ENCODE data around the gene CYP2J2.
"Not testable (repeated sequence)": the region's sequence is repeated elsewhere in the genome, so short reads cannot be mapped to it uniquely, and the experiment has no call there.

The CYP2J2 gene

GRCh38 chr1:59917785-59918180, 8.8 kb downstream of the CYP2J2 start:
- no peak for FAIRE-seq

- FAIRE-seq = no peak
Observed at GRCh38 chr1:59917026-59917784, 9.4 kb downstream of the CYP2J2 start.

DNA sequence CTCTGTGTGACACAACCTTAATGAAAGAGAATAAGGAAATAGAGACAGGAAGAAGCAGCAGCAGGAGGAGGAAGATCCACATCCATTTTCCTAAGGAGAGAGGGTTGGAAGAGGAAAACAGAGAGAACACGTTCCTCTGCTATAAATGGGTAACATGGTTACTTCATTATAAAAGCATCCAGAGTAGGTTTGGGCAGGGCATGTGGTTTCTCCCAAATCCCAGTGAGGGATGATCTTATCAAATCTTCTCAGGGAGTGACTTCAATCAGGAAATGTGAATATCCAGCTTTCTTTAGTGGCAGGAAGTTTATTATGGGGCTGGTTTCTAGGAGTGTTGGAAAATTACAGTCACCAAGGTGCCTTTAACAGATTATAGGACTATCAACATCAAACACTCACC, 11.1 kb downstream of the CYP2J2 start:
- no peak for FAIRE-seq

DNA sequence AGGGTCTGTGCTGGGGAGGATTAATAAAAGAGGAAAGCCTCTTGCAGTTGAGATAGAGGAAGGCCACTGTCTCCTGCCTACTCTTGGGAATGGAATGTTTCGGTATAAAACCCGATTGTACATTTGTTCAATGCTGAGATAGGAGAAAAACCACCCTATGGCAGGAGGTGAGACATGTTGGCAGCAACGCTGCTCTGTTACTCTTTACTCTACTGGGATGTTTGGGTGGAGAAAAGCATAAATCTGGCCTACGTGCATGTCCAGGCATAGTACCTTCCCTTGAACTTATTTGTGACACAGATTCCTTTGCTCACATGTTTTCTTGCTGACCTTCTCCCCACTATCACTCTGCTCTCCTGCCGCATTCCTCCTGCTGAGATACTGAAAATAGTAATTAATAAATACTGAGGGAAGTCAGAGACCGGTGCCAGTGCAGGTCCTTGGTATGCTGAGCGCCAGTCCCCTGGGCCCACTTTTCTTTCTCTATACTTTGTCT, 11.7 kb downstream of the CYP2J2 start:
- not testable (repeated sequence) for FAIRE-seq

GRCh38 chr1:59908682-59909081, 17.9 kb downstream of the CYP2J2 start:
- FAIRE-seq = no peak

DNA sequence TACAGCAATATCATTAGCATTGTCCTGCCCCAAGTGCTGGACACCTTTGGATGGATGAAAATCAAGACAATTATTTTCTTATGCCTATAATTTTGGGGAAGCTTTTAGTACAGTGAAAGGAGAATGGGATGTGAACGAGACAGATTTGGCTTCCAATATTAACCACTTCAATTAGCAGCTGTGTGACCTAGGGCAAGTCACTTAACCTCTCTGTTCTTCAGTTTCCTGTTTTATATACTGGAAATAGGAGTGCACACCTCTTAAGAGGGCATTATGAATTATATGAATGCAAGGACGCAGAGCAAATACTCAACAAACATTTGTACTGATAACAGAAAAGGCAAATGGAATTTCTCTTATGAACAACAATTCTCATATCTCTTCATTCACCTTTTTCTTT, 18.5 kb downstream of the CYP2J2 start:
- FAIRE-seq = no peak

DNA sequence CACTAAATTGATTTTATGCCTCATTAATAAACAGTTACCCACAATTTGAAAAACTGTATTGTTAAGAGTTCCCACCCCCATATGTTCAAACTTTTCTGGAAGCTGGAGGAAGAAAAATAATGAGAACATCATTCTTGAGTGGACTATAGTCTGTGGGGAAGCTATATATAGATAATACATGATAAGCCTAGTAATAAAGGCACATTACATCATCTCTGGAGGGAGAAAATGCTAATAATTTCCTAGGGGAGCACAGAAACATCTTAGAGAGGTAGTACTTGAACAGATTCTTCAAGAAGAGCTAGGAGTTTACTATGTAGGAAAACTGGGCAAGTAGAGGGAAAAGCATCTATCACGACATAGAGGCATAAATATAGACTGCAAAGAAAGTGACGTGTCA, 19.6 kb downstream of the CYP2J2 start:
- no peak for FAIRE-seq

- FAIRE-seq = no peak
Observed at GRCh38 chr1:59903141-59903754, 23.3 kb downstream of the CYP2J2 start.

DNA sequence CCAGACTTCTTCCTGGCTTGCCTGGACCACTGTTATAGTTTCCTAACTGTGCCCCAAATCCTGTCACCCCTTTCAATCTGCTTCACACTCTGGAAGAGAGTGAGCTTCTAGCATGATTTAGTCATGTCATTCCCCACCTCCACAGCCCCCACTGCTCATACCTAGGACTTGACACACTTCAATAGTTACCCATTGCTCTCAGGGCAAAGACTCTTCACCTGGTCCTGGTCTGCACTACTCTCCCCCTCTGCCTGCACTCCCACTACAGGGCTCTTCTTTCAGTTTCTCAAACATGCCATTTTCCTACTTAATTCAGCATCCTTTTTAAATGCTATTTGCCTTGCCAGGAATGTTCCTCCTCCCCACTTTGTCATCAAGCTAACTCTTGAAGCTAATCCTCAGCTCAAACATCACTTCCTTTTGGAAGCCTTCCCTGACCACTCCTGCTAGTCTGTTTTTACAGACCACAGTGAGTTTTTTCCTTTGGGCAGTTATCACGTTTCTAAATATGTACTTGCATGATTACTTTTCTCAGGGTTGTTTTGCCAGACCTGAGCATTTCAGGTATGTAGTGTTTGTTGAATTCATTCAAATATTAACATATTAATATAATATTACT, 24.7 kb downstream of the CYP2J2 start:
- no peak for FAIRE-seq

- FAIRE-seq = no peak
Observed at GRCh38 chr1:59900640-59901039, 25.9 kb downstream of the CYP2J2 start.

DNA sequence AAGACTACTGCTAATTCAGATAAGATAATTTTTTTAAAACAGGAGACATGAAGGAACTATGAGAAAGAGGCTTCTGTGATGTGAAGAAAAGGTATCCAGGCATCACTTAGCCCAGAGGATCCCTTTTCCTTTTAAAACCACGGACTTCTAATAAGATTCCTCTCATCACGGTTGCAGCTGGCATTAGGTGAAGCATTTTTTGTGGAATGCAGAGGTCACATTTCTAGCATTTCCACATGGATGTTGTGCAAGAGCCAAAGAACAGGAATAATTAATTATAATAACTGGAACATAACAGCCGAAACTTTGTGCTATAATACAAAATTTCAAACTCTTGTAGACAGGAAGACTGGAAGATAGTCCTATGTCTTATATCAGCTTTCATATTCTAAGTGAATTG, 27.6 kb downstream of the CYP2J2 start:
- no peak for FAIRE-seq

GRCh38 chr1:59897165-59897564, 29.4 kb downstream of the CYP2J2 start:
- no peak for FAIRE-seq

DNA sequence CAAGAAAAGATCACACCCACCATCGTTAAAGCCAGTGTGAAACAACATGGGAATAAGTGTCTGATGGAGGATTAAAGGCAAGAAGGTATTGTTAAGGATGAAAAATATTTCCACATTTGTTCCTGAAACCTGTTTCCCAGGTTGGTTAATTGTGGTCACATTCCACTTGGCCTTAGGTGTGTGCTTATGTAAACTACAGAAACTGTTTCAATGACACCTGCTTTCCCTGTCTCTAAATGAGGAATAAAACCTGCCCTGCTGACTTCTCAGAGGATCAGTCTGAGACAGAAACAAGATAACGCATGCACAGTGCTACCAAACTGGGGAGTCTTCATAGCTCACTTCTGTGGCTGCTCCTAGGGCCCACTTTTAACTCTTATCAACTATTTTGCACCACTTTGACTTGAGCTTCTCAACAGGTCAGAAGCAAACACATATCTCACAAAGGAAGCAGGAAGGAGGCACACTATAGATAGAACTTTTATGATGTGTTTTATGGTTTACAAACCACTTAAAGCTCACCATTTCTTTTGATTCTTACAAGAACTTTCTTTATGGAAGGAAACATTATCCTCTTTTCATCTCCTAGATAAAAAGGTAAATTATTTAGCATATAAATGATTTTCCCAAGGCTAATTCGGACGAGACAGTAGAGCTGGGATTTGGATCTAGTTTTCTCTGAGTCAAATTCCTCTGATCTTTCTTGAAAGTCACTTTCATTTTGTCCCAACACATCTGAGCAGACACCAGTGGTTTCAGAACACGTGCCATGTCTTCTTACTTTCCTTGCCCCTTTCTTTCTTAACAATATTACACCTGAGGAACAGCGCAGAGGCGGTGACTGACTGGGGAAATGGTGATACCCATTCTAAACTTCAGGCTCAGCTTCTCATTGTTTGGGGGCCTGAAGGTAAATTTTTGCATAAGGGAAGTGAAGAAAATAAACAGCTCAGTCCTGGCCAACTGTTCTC, 33.4 kb downstream of the CYP2J2 start:
- no peak for FAIRE-seq

DNA sequence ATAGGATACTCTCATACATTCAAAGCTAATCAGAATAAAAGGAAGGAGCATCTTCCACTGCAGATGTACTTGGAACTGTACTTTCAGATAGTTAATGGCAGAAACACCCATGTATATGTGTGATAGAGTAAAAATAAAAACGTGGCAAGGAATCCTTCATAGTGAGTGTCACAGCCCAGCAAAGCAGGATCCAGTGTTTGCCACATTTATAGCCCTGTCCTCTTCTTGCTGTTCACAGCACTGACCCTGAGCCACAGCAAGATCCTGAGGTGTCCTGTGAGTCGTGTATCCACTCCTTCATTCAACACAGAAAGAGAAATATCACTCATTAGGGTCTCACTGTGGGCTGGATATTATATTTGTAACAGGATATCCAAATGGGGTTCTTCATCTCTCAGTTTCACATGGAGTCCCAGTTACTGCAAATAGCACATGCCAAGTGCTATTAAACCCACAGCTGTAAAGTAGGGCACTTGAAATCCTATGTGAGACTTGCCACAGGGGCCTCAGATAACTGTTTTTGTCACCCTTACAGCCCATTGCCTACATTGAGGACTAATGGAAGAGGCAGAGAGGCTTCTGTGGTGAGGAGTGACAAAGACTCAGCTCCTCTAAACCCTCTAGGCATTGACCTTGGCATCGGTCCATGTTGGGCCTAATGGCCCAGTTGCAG, 41.3 kb downstream of the CYP2J2 start:
- no peak for FAIRE-seq

DNA sequence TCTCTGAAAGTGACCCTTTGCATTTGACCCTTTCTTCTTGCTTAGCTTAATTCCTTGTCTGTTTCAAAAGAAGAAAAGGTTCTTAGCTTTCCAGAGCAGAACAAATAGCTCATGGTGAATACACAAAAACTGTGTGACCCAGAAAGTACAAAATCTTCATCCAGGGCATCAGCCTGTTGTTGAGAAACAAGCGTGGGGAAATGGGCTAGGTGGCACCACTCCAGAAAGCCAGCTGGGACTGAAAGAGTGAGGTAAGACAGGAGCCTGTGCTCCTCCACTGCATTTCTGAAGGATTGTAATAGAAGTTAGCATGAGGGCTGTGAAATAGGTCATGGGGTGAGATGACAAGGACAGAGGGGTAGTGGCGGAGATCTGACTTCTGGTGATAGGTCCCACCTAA, 45.8 kb downstream of the CYP2J2 start:
- FAIRE-seq = no peak

GRCh38 chr1:59879996-59880505, 46.5 kb downstream of the CYP2J2 start:
- no peak for FAIRE-seq

GRCh38 chr1:59879574-59879973, 47.0 kb downstream of the CYP2J2 start:
- peak; percentile 91 for FAIRE-seq

DNA sequence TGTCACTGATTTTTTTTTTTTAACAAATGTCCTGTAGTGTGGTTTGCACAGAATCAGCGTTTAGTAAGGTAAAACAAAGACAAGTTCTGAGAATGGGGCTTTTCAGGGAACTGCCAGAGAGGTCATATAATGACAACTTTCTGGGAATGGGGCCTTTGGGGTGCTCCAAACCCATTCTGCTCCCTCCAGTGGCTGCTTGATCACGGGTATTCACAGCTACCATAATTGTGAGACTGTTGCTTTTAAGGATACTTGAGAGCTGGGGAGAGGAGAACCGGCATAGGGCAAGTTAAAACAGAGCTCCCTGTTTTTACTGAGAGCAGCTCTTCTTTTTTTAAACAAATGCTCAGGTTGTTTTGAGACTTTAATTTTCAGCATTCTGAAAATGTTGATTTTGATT, 48.2 kb downstream of the CYP2J2 start:
- no peak for FAIRE-seq

DNA sequence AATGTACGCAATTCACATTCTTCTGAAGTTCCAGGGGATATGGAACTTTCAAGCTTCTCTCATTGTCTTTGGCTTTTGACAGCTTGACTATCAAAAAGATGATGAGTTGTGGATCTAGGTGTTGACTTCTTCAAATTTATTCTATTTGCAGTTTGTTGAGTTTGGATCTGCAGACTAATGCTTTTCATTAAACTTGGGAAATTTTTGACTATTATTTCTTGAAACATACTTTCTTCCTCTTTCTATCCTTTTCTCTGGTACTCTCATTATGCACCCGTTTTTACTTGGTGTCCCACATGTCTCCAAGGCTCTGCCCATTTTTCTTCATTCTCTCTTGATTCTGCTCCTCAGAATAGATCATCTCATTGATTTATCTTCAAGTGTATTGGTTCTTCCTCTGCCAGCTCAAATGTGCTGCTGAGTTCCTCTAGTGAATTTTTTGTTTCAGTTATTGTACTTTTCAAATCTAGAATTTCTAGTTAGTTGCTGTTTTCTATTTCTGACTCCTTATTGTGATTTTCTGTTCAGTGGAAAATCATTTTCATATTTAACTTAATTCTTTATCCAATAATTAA, 49.4 kb downstream of the CYP2J2 start:
- FAIRE-seq = no peak

GRCh38 chr1:59871746-59872145, 54.8 kb downstream of the CYP2J2 start:
- no peak for FAIRE-seq

DNA sequence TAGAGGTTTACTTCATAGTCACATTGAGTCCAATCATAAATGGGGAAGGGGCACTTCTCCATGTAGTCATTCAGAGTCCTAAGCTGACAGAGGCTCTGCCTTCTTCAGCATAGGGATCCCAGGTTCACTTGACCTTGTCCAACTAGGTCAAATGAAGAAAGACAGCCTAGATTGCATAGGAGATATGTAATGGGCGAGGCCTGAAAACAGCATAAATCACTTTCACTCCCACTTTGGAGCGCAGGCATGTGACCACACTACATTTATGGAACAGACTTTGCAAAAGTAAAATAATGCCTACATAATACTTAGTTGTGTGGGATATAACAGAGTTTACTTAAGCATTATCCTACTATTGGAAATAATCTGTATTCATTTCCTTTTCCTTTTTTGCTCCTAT, 60.1 kb downstream of the CYP2J2 start:
- no peak for FAIRE-seq
